ENCODE data around the gene TBX1.

DNA sequence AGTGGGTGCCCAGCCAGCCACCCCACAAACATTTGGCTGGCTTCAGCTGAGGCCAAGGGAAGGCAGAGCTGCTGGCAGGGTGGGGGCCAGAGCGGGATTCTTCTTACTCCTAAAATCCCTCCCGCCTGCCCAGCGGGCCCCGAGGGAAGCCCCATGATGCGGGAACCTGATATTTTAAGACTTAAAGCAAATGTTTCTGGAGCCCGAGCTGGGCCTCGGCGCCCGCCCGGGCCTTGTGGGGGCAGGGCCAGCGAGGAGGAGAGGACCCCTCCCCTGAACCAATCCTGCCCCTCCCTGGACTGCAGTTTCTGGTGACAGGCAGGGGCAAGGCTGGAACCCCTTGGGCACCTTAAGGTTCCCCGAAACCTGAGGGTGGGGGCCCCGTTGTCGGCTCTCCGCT lies 20.0 kb upstream of the TBX1 start:
- TF ChIP-seq, protein P1, sequence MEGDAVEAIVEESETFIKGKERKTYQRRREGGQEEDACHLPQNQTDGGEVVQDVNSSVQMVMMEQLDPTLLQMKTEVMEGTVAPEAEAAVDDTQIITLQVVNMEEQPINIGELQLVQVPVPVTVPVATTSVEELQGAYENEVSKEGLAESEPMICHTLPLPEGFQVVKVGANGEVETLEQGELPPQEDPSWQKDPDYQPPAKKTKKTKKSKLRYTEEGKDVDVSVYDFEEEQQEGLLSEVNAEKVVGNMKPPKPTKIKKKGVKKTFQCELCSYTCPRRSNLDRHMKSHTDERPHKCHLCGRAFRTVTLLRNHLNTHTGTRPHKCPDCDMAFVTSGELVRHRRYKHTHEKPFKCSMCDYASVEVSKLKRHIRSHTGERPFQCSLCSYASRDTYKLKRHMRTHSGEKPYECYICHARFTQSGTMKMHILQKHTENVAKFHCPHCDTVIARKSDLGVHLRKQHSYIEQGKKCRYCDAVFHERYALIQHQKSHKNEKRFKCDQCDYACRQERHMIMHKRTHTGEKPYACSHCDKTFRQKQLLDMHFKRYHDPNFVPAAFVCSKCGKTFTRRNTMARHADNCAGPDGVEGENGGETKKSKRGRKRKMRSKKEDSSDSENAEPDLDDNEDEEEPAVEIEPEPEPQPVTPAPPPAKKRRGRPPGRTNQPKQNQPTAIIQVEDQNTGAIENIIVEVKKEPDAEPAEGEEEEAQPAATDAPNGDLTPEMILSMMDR (IDR thresholded peaks at IDR 0.05; ENCODE audit: poor library complexity) = no peak
- no peak for TF ChIP-seq EZH2 (IDR thresholded peaks at IDR 0.05; ENCODE audit: borderline replicate concordance)

Data from hepatocyte (in vitro differentiated cells).